Neural cell (in vitro differentiated cells): ENCODE results near the gene EXOC6B. TPM values are rescaled to one million over a fixed set of nuclear protein-coding genes. Genes with fewer than 3 reads are reported as not detected.

Experiments
- H2AFZ ChIP-seq: fragments of 200-600, 300-800 bp; sonication (generic), shearing (Covaris generic); 2 replicates; pipeline ENCODE4 v1.6.0; 2014; ENCODE audit warnings: low read depth, mild to moderate bottlenecking, antibody characterized with exemption, low read length, moderate library complexity
- H3F3A ChIP-seq: fragments of 200-600 bp; shearing (Covaris generic); 2 replicates; pipeline ENCODE4 v1.6.1; 2016; ENCODE audit warnings: mild to moderate bottlenecking, moderate library complexity, mixed read lengths, antibody characterized with exemption, low read length; ENCODE audit not compliant: insufficient read depth, poor library complexity, severe bottlenecking
- H3K27ac ChIP-seq: fragments of 200-600, 300-800 bp; sonication (generic), shearing (Covaris generic); 2 replicates; pipeline ENCODE4 v1.5.1; 2014; ENCODE audit warnings: mild to moderate bottlenecking, low read length, moderate library complexity
- H3K27me3 ChIP-seq: fragments of 300-800, 200-600 bp; sonication (generic), shearing (Covaris generic); 2 replicates; pipeline ENCODE4 v1.6.0; 2014; ENCODE audit warnings: mild to moderate bottlenecking, low read depth, low read length, moderate library complexity; ENCODE audit not compliant: insufficient read depth
- H3K36me3 ChIP-seq: fragments of 300-800, 200-600 bp; sonication (generic), shearing (Covaris generic); 2 replicates; pipeline ENCODE4 v1.5.1; 2014; ENCODE audit warnings: mild to moderate bottlenecking, antibody characterized with exemption, low read length, moderate library complexity; ENCODE audit not compliant: insufficient read depth
- H3K4me2 ChIP-seq: fragments of 300-800, 200-600 bp; sonication (generic), shearing (Covaris generic); 2 replicates; pipeline ENCODE4 v1.6.0; 2014; ENCODE audit warnings: mild to moderate bottlenecking, low read length
- H3K4me3 ChIP-seq: fragments of 300-800, 200-600 bp; sonication (generic), shearing (Covaris generic); 2 replicates; pipeline ENCODE4 v1.5.1; 2014; ENCODE audit warnings: mild to moderate bottlenecking, low read length, moderate library complexity
- H3K79me2 ChIP-seq: fragments of 200-600 bp; shearing (Covaris generic); replicated peaks from 2 replicates; pipeline ENCODE4 v1.6.0; 2014; ENCODE audit warnings: mild to moderate bottlenecking, low read length, moderate library complexity; ENCODE audit not compliant: insufficient read depth
- H3K9ac ChIP-seq: fragments of 300-800, 200-600 bp; sonication (generic), shearing (Covaris generic); 2 replicates; pipeline ENCODE4 v1.6.1; 2016; ENCODE audit warnings: mild to moderate bottlenecking, low read length, mixed read lengths
- H3K9me2 ChIP-seq: fragments of 200-600 bp; shearing (Covaris generic); 2 replicates; pipeline ENCODE4 v1.6.1; 2016; ENCODE audit warnings: mild to moderate bottlenecking, low read length, mixed read lengths; ENCODE audit not compliant: insufficient read depth
- H3K9me3 ChIP-seq: fragments of 200-600, 300-800 bp; sonication (generic), shearing (Covaris generic); 2 replicates; pipeline ENCODE4 v1.6.1; 2016; ENCODE audit warnings: mild to moderate bottlenecking, mixed run types, low read length, moderate library complexity, mixed read lengths
- H4K20me1 ChIP-seq: fragments of 200-600 bp; shearing (Covaris generic); 2 replicates; pipeline ENCODE4 v1.6.1; 2016; ENCODE audit warnings: mild to moderate bottlenecking, mixed run types; ENCODE audit not compliant: insufficient read depth
- CTCF ChIP-seq: fragments of 450-650 bp; IDR thresholded peaks from 2 replicates; pipeline ENCODE4 v1.5.1; 2014; ENCODE audit warnings: antibody characterized with exemption, mild to moderate bottlenecking, moderate library complexity; ENCODE audit not compliant: poor library complexity, severe bottlenecking
- EP300 ChIP-seq: fragments of 450-650 bp; conservative IDR thresholded peaks from 2 replicates; pipeline ENCODE4 v1.6.1; 2014; ENCODE audit warnings: antibody characterized with exemption, mild to moderate bottlenecking, moderate library complexity; ENCODE audit not compliant: poor library complexity, severe bottlenecking
- EZH2 ChIP-seq: fragments of 200-600, 300-800 bp; shearing (Covaris generic), sonication (generic); IDR thresholded peaks from 2 replicates; pipeline ENCODE4 v1.6.1; 2014; ENCODE audit warnings: antibody characterized with exemption, low read length, borderline replicate concordance, mild to moderate bottlenecking; ENCODE audit not compliant: insufficient read depth, poor library complexity, severe bottlenecking
- MXI1 ChIP-seq: fragments of 450-650 bp; conservative IDR thresholded peaks from 2 replicates; pipeline ENCODE4 v1.6.1; 2014; ENCODE audit warnings: antibody characterized with exemption, mild to moderate bottlenecking; ENCODE audit not compliant: poor library complexity, severe bottlenecking
- POLR2AphosphoS5 ChIP-seq: IDR thresholded peaks from 2 replicates; pipeline ENCODE4 v1.6.1; 2012
- RAD21 ChIP-seq: fragments of 450-650 bp; conservative IDR thresholded peaks from 2 replicates; pipeline ENCODE4 v1.6.1; 2014; ENCODE audit warnings: antibody characterized with exemption, mild to moderate bottlenecking, moderate library complexity
- REST ChIP-seq: IDR thresholded peaks from 2 replicates; pipeline ENCODE4 v1.6.1; 2012; ENCODE audit warnings: borderline replicate concordance
- SMC3 ChIP-seq: fragments of 450-650 bp; conservative IDR thresholded peaks from 2 replicates; pipeline ENCODE4 v1.6.1; 2014; ENCODE audit warnings: antibody characterized with exemption, mild to moderate bottlenecking, moderate library complexity; ENCODE audit not compliant: poor library complexity
- polyA plus RNA-seq: library from polyadenylated mRNA; depleted of rRNA; stranded (reverse); fragments of >200 nt; gene quantifications from 2 replicates; pipeline ENCODE4 v1.2.3, GENCODE V29; 2014

Gene EXOC6B
- polyA plus RNA-seq, 1 donor from 2014 or later: 23.4 TPM

- H3K4me2 ChIP-seq: no peak overlapping the region
- H2AFZ ChIP-seq: no peak overlapping the region
Measured at GRCh38 chr2:72143441-72144273, 682.2 kb downstream of the EXOC6B start.

GRCh38 chr2:72142570-72143440, 683.0 kb downstream of the EXOC6B start:
- H2AFZ ChIP-seq: no peak overlapping the region
- H3K79me2 ChIP-seq: no peaks in the 10 kb centered on the region

More at GRCh38 chr2:72143441-72144273, 682.2 kb downstream of the EXOC6B start:
- TF ChIP-seq EZH2 (peak; percentile 45), REST (no peak), MXI1 (no peak), EP300 (no peak), POLR2AphosphoS5 (peak; percentile 15)
- no peaks in the 10 kb centered on the region for H3K36me3 ChIP-seq
- no peaks in the 10 kb centered on the region for H3F3A ChIP-seq
- peaks cover 76% of the 10 kb centered on the region for H3K27me3 ChIP-seq
- H3K79me2 ChIP-seq: no peaks in the 10 kb centered on the region
- H3K9me2 ChIP-seq: no peaks in the 10 kb centered on the region
- H3K27ac ChIP-seq: no peak overlapping the region
- no peak overlapping the region for H3K9ac ChIP-seq
- no peaks in the 10 kb centered on the region for H4K20me1 ChIP-seq
- H3K9me3 ChIP-seq: no peaks in the 10 kb centered on the region
- H3K4me3 ChIP-seq: peak overlapping the region; percentile 62

More at GRCh38 chr2:72142570-72143440, 683.0 kb downstream of the EXOC6B start:
- Histone ChIP-seq H3F3A (no peaks in the 10 kb centered on the region), H3K4me2 (no peak overlapping the region), H3K27ac (no peak overlapping the region), H4K20me1 (no peaks in the 10 kb centered on the region), H3K9me2 (no peaks in the 10 kb centered on the region), H3K36me3 (no peaks in the 10 kb centered on the region), H3K27me3 (peaks cover 69% of the 10 kb centered on the region), H3K9me3 (no peaks in the 10 kb centered on the region), H3K4me3 (peak overlapping the region; percentile 62), H3K9ac (peak overlapping the region; percentile 20)
- TF ChIP-seq EP300: no peak
- no peak for TF ChIP-seq RAD21
- TF ChIP-seq CTCF: no peak
- no peak for TF ChIP-seq REST
- TF ChIP-seq MXI1: peak; percentile 35
- no peak for TF ChIP-seq SMC3
- no peak for TF ChIP-seq EZH2
